MM.1S (cell line): Measurements from ENCODE around the gene KCNMA1.
A peak's percentile ranks its signal among the peaks of the same experiment; 100 is the strongest.

Experiments
- DNase-seq: peaks from one replicate; pipeline ENCODE4 v3.0.0-alpha.2; 2015
- H2AFZ ChIP-seq: fragments of 300-600 bp; sonication (generic); 2 replicates; pipeline ENCODE4 v1.6.0; 2016; ENCODE audit warnings: antibody characterized with exemption, low read length
- H3F3A ChIP-seq: fragments of 300-600 bp; sonication (generic); 2 replicates; pipeline ENCODE4 v1.6.1; 2016; ENCODE audit warnings: mild to moderate bottlenecking, antibody characterized with exemption, low read length, moderate library complexity, mixed read lengths; ENCODE audit not compliant: insufficient read depth
- H3K27ac ChIP-seq: fragments of 300-600 bp; sonication (generic); 2 replicates; pipeline ENCODE4 v1.5.1; 2016; ENCODE audit warnings: mild to moderate bottlenecking, low read length
- H3K27me3 ChIP-seq: fragments of 300-600 bp; sonication (generic); replicated peaks from 2 replicates; pipeline ENCODE4 v1.6.0; 2016; ENCODE audit warnings: low read length; ENCODE audit not compliant: insufficient read depth
- H3K36me3 ChIP-seq: fragments of 300-600 bp; sonication (generic); replicated peaks from 2 replicates; pipeline ENCODE4 v1.6.1; 2016; ENCODE audit warnings: mild to moderate bottlenecking, low read length, mixed read lengths; ENCODE audit not compliant: insufficient read depth
- H3K4me1 ChIP-seq: fragments of 300-600 bp; sonication (generic); 2 replicates; pipeline ENCODE4 v1.6.1; 2016; ENCODE audit warnings: low read length, mixed read lengths
- H3K4me2 ChIP-seq: fragments of 300-600 bp; sonication (generic); 2 replicates; pipeline ENCODE4 v1.6.0; 2016; ENCODE audit warnings: low read depth, low read length
- H3K4me3 ChIP-seq: fragments of 300-600 bp; sonication (generic); 2 replicates; pipeline ENCODE4 v1.5.1; 2016; ENCODE audit warnings: low read length, mixed read lengths
- H3K79me2 ChIP-seq: fragments of 300-600 bp; sonication (generic); 2 replicates; pipeline ENCODE4 v1.6.1; 2016; ENCODE audit warnings: mixed run types, low read length, mixed read lengths
- H3K9ac ChIP-seq: fragments of 300-600 bp; sonication (generic); 2 replicates; pipeline ENCODE4 v1.6.1; 2016; ENCODE audit warnings: low read length, mixed read lengths
- H3K9me2 ChIP-seq: fragments of 300-600 bp; sonication (generic); replicated peaks from 2 replicates; pipeline ENCODE4 v1.6.1; 2016; ENCODE audit warnings: mild to moderate bottlenecking, low read length, mixed read lengths; ENCODE audit not compliant: insufficient read depth
- H3K9me3 ChIP-seq: fragments of 300-600 bp; sonication (generic); replicated peaks from 2 replicates; pipeline ENCODE4 v1.6.1; 2016; ENCODE audit warnings: mild to moderate bottlenecking, low read length, mixed read lengths; ENCODE audit not compliant: insufficient read depth
- H4K20me1 ChIP-seq: fragments of 300-600 bp; sonication (generic); 2 replicates; pipeline ENCODE4 v1.6.1; 2016; ENCODE audit warnings: mild to moderate bottlenecking, low read length, moderate library complexity, mixed read lengths; ENCODE audit not compliant: insufficient read depth
- CTCF ChIP-seq: fragments of 300-600 bp; sonication (generic); IDR thresholded peaks from 2 replicates; pipeline ENCODE4 v1.5.1; 2016; ENCODE audit warnings: antibody characterized with exemption, low read length, mixed read lengths
- EZH2 ChIP-seq: fragments of 300-600 bp; sonication (generic); optimal IDR thresholded peaks from 2 replicates; pipeline ENCODE3; 2017; ENCODE audit warnings: low read depth, mild to moderate bottlenecking, antibody characterized with exemption, low read length, mixed read lengths
- EZH2phosphoT487 ChIP-seq: fragments of 300-600 bp; sonication (generic); IDR thresholded peaks from 2 replicates; pipeline ENCODE4 v1.6.1; 2018; ENCODE audit warnings: antibody characterized with exemption, low read length

KCNMA1 gene

GRCh38 chr10:77671594-77672252, 34.1 kb upstream of the KCNMA1 start:
- Histone ChIP-seq H3F3A (no peaks in the 10 kb centered on the region), H3K27ac (no peak overlapping the region), H3K27me3 (no peaks in the 10 kb centered on the region), H3K4me2 (no peak overlapping the region), H3K79me2 (no peaks in the 10 kb centered on the region), H3K36me3 (no peaks in the 10 kb centered on the region), H3K4me1 (peaks cover 6% of the 10 kb centered on the region; the same call in 1 of the 2 replicates), H3K9me3 (no peaks in the 10 kb centered on the region), H2AFZ (no peak overlapping the region), H3K4me3 (no peak overlapping the region), H3K9ac (no peak overlapping the region), H3K9me2 (no peaks in the 10 kb centered on the region), H4K20me1 (no peaks in the 10 kb centered on the region)
- no peak for TF ChIP-seq EZH2
- DNase-seq = no peak

GRCh38 chr10:77670817-77671443, 33.3 kb upstream of the KCNMA1 start:
- Histone ChIP-seq H3K4me3 (no peak overlapping the region), H2AFZ (no peak overlapping the region), H3K4me2 (no peak overlapping the region), H3K9me2 (no peaks in the 10 kb centered on the region), H4K20me1 (no peaks in the 10 kb centered on the region), H3K27me3 (no peaks in the 10 kb centered on the region), H3K27ac (no peak overlapping the region), H3K79me2 (no peaks in the 10 kb centered on the region), H3F3A (no peaks in the 10 kb centered on the region), H3K36me3 (no peaks in the 10 kb centered on the region), H3K9ac (no peak overlapping the region), H3K9me3 (no peaks in the 10 kb centered on the region), H3K4me1 (peaks cover 6% of the 10 kb centered on the region; the same call in 1 of the 2 replicates)
- no peak for DNase-seq
- no peak for TF ChIP-seq EZH2phosphoT487

- no peak for TF ChIP-seq EZH2
- TF ChIP-seq EZH2phosphoT487 = no peak
- no peak for TF ChIP-seq CTCF
- H4K20me1 ChIP-seq = no peaks in the 10 kb centered on the region
- no peaks in the 10 kb centered on the region for H3K9me3 ChIP-seq
- H3K79me2 ChIP-seq = no peaks in the 10 kb centered on the region
- peaks cover 6% of the 10 kb centered on the region; the same call in 1 of the 2 replicates for H3K4me1 ChIP-seq
- H3K9me2 ChIP-seq = no peaks in the 10 kb centered on the region
- no peak overlapping the region for H2AFZ ChIP-seq
- no peaks in the 10 kb centered on the region for H3K36me3 ChIP-seq
- H3K9ac ChIP-seq = no peak overlapping the region
- H3F3A ChIP-seq = no peaks in the 10 kb centered on the region
- no peaks in the 10 kb centered on the region for H3K27me3 ChIP-seq
- no peak overlapping the region for H3K27ac ChIP-seq
- no peak overlapping the region for H3K4me3 ChIP-seq
- DNase-seq = no peak
- no peak overlapping the region for H3K4me2 ChIP-seq
These were observed 32.3 kb upstream of the KCNMA1 start for GRCh38 chr10:77669892-77670291.

- no peaks in the 10 kb centered on the region for H3K79me2 ChIP-seq
- H3K4me2 ChIP-seq = no peak overlapping the region
- no peak overlapping the region for H3K27ac ChIP-seq
- no peak overlapping the region for H3K9ac ChIP-seq
- H2AFZ ChIP-seq = no peak overlapping the region
- no peaks in the 10 kb centered on the region for H4K20me1 ChIP-seq
- H3K9me3 ChIP-seq = no peaks in the 10 kb centered on the region
- peaks cover 6% of the 10 kb centered on the region; the same call in 1 of the 2 replicates for H3K4me1 ChIP-seq
- no peaks in the 10 kb centered on the region for H3K9me2 ChIP-seq
- no peaks in the 10 kb centered on the region for H3F3A ChIP-seq
- H3K27me3 ChIP-seq = no peaks in the 10 kb centered on the region
- no peak overlapping the region for H3K4me3 ChIP-seq
- H3K36me3 ChIP-seq = no peaks in the 10 kb centered on the region
- peak; percentile 27 for DNase-seq
- no peak for TF ChIP-seq CTCF
- no peak for TF ChIP-seq EZH2
- TF ChIP-seq EZH2phosphoT487 = no peak
These were observed 30.1 kb upstream of the KCNMA1 start for GRCh38 chr10:77667426-77668324.
